HG03159 (cell line): Measurements from ENCODE around the gene TPST2.

Experiments used
- ATAC-seq: cut with Tn5 transposase; IDR thresholded peaks from one replicate; pipeline ENCODE4 v1.9.1; 2021; ENCODE audit warnings: mild to moderate bottlenecking, moderate library complexity; ENCODE audit not compliant: unreplicated experiment

Gene TPST2

GRCh38 chr22:26558248-26558895 is 31.6 kb downstream of the TPST2 start:
- no peak for ATAC-seq

- ATAC-seq = no peak
Measured at GRCh38 chr22:26556904-26557303, 33.0 kb downstream of the TPST2 start.

- ATAC-seq = no peak
Measured at GRCh38 chr22:26555478-26555877, 34.5 kb downstream of the TPST2 start.

GRCh38 chr22:26554956-26555355 is 35.0 kb downstream of the TPST2 start:
- no peak for ATAC-seq

- no peak for ATAC-seq
Measured at GRCh38 chr22:26553056-26553752, 36.7 kb downstream of the TPST2 start.

- ATAC-seq = no peak
Measured at GRCh38 chr22:26552466-26552865, 37.5 kb downstream of the TPST2 start.

- no peak for ATAC-seq
Measured at GRCh38 chr22:26551568-26551967, 38.4 kb downstream of the TPST2 start.

- no peak for ATAC-seq
Measured at GRCh38 chr22:26550498-26551033, 39.4 kb downstream of the TPST2 start.

GRCh38 chr22:26549902-26550497 is 39.9 kb downstream of the TPST2 start:
- no peak for ATAC-seq

- ATAC-seq = no peak
Measured at GRCh38 chr22:26548984-26549383, 40.9 kb downstream of the TPST2 start.

- ATAC-seq = no peak
Measured at GRCh38 chr22:26548303-26548702, 41.6 kb downstream of the TPST2 start.

- ATAC-seq = no peak
Measured at GRCh38 chr22:26547837-26548236, 42.1 kb downstream of the TPST2 start.

GRCh38 chr22:26547426-26547825 is 42.5 kb downstream of the TPST2 start:
- no peak for ATAC-seq

- ATAC-seq = no peak
Measured at GRCh38 chr22:26546282-26546681, 43.6 kb downstream of the TPST2 start.

GRCh38 chr22:26545827-26546226 is 44.1 kb downstream of the TPST2 start:
- ATAC-seq = no peak

- no peak for ATAC-seq
Measured at GRCh38 chr22:26545385-26545784, 44.5 kb downstream of the TPST2 start.

GRCh38 chr22:26544489-26544888 is 45.4 kb downstream of the TPST2 start:
- ATAC-seq = no peak

GRCh38 chr22:26542831-26543230 is 47.1 kb downstream of the TPST2 start:
- no peak for ATAC-seq

- ATAC-seq = no peak
Measured at GRCh38 chr22:26541167-26541819, 48.6 kb downstream of the TPST2 start.

- no peak for ATAC-seq
Measured at GRCh38 chr22:26540119-26540518, 49.8 kb downstream of the TPST2 start.

- no peak for ATAC-seq
Measured at GRCh38 chr22:26536762-26537134, 53.2 kb downstream of the TPST2 start.
